ENCODE measurements around the gene SLC5A10.

GRCh38 chr17:18921912-18922451 lies 30.0 kb upstream of the SLC5A10 start:
- TF ChIP-seq POLR2A (IDR thresholded peaks at IDR 0.05) (no peak), POLR2AphosphoS5 (IDR thresholded peaks at IDR 0.05) (no peak), CTCF (IDR thresholded peaks at IDR 0.05) (no peak)
